Activated effector memory CD4-positive, alpha-beta T cell treated with anti-CD3 and anti-CD28 coated beads, Interleukin-2, amount 50 U/mL, for 16 hours (primary cell): Measurements from ENCODE around the gene SMDT1.
A peak's percentile ranks its signal among the peaks of the same experiment; 100 is the strongest.
"Not testable (repeated sequence)": the region's sequence is repeated elsewhere in the genome, so short reads cannot be mapped to it uniquely, and the experiment has no call there.

Source experiments
- DNase-seq: peaks from one replicate; pipeline ENCODE4 v3.0.0-alpha.2; 2020

The SMDT1 gene

GRCh38 chr22:42112793-42113192, 33.3 kb downstream of the SMDT1 start:
- not testable (repeated sequence) for DNase-seq

GRCh38 chr22:42114721-42115120, 35.2 kb downstream of the SMDT1 start:
- no peak for DNase-seq

GRCh38 chr22:42115420-42115830, 35.9 kb downstream of the SMDT1 start:
- DNase-seq: not testable (repeated sequence)

- no peak for DNase-seq
These were observed 37.4 kb downstream of the SMDT1 start for GRCh38 chr22:42116848-42117424.

- DNase-seq: peak; percentile 73
These were observed 40.9 kb downstream of the SMDT1 start for GRCh38 chr22:42120231-42121021.

GRCh38 chr22:42123529-42123928, 44.0 kb downstream of the SMDT1 start:
- DNase-seq: not testable (repeated sequence)

GRCh38 chr22:42127606-42128005, 48.1 kb downstream of the SMDT1 start:
- no peak for DNase-seq

- not testable (repeated sequence) for DNase-seq
These were observed 48.5 kb downstream of the SMDT1 start for GRCh38 chr22:42128007-42128406.

GRCh38 chr22:42128776-42129694, 49.5 kb downstream of the SMDT1 start:
- DNase-seq: not testable (repeated sequence)

- not testable (repeated sequence) for DNase-seq
These were observed 50.7 kb downstream of the SMDT1 start for GRCh38 chr22:42130182-42130581.

GRCh38 chr22:42130639-42131431, 51.3 kb downstream of the SMDT1 start, which contains the start of gene CYP2D6:
Gene CYP2D6, minus strand, starts transcription at chr22:42130810. Its CDS starts 19 bp downstream, at chr22:42130791.
- not testable (repeated sequence) for DNase-seq

- no peak for DNase-seq
These were observed 52.1 kb downstream of the SMDT1 start for GRCh38 chr22:42131562-42131961.

GRCh38 chr22:42132457-42132856, 53.0 kb downstream of the SMDT1 start:
- DNase-seq: no peak
